Upper lobe of left lung (tissue), 4 donors: ENCODE data around the gene CAPN10.

Experiments used
- POLR2A ChIP-seq, 4 donors: fragments of 450-650 bp; IDR thresholded peaks; one replicate each; pipeline ENCODE4 v1.5.1; 2016 to 2017; ENCODE audit warnings: antibody characterized with exemption in 4 of 4, mild to moderate bottlenecking in 2 of 4
- TF ChIP-seq, protein P1 (sequence below), 6 experiments: fragments of 450-650 bp in 4 of 6; fragments of 200-600 bp in 2 of 6; sonication (generic) in 2 of 6; IDR thresholded peaks; one replicate each; pipeline ENCODE4 v1.5.1; 2016 to 2019; ENCODE audit warnings: antibody characterized with exemption in 6 of 6

DNA sequence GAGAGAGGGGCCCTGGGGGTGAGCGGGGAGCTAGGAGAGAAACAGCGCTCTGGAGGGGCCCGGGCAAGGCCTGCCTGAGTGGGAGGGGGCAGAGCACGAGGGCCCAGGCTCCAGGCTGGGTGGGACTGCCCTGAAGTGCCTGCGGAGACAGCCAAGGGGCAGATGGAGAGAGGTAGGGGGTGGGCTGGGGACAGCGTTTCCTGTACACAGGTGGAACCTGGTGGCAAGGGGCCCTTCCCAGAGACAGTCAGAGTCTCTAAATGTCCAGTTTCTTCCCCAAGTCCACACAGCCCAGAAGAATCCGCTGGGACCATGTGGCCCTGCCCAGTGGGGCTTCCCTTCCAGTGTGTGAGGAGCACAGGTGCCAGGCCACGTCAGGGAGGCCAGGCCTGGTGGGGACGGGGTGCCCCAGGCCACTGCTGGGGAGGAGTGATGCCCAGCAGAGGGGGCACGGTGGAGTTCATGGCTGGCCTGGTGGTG is 37.0 kb downstream of the CAPN10 start:
- no peak for TF ChIP-seq POLR2A (IDR thresholded peaks at IDR 0.05)
- TF ChIP-seq, protein P1, sequence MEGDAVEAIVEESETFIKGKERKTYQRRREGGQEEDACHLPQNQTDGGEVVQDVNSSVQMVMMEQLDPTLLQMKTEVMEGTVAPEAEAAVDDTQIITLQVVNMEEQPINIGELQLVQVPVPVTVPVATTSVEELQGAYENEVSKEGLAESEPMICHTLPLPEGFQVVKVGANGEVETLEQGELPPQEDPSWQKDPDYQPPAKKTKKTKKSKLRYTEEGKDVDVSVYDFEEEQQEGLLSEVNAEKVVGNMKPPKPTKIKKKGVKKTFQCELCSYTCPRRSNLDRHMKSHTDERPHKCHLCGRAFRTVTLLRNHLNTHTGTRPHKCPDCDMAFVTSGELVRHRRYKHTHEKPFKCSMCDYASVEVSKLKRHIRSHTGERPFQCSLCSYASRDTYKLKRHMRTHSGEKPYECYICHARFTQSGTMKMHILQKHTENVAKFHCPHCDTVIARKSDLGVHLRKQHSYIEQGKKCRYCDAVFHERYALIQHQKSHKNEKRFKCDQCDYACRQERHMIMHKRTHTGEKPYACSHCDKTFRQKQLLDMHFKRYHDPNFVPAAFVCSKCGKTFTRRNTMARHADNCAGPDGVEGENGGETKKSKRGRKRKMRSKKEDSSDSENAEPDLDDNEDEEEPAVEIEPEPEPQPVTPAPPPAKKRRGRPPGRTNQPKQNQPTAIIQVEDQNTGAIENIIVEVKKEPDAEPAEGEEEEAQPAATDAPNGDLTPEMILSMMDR (IDR thresholded peaks at IDR 0.05) = no peak
